ENCODE results near the gene ZNF263.

Gene ZNF263

GRCh38 chr16:3328643-3329042 is 45.4 kb downstream of the ZNF263 start:
- no peak for DNase-seq
